ENCODE results near the gene PSME3IP1.

The PSME3IP1 gene

GRCh38 chr16:57143149-57143921 is 42.5 kb downstream of the PSME3IP1 start:
- no peak for DNase-seq (ENCODE audit: low read depth)

DNA sequence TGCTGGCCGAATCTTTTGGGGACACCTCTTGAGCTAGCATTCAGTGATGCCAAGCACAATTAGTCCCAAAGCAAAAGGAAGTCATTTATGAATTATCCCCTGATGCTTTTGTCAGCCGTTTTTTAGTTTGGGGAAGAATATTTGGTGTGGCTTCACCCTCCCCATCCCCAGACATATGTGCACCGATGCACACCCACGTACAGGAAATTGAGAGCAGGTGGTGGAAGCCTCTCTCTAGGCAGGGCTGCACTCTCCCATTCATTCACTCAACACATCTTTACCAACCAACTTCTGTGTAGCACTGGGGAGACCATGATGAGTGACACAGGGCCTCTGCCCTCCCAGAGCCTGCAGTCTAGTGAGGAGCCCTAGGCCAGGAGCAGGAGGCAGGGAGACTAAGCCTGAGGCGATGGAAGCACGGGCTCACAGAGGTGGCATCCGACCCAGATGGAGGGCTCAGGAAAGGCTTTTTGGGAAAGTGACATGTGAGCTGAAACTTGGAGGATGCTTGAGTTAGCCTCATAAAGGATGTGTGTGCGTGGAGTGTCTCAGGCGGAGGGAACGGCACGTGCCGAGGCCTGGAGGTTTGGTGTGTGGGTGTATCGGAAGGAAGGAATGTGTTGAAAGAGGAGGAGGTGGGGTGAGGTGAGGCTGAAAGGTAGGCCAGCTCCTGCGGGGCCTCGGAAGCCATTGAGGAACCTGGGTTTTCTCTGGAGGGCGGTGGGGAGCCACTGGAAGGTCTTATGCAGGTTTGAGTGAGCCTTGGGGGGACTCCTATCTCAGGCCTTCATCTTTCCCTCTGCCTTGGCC is 43.8 kb downstream of the PSME3IP1 start:
- DNase-seq (ENCODE audit: low read depth): no peak

- no peak for DNase-seq (ENCODE audit: low read depth)
Observed at GRCh38 chr16:57140931-57141668, 44.7 kb downstream of the PSME3IP1 start.

- no peak for DNase-seq (ENCODE audit: low read depth)
Observed at GRCh38 chr16:57138281-57138935, 47.4 kb downstream of the PSME3IP1 start.

GRCh38 chr16:57137566-57138273 is 48.1 kb downstream of the PSME3IP1 start:
- DNase-seq (ENCODE audit: low read depth): no peak

GRCh38 chr16:57137043-57137442 is 48.8 kb downstream of the PSME3IP1 start:
- no peak for DNase-seq (ENCODE audit: low read depth)

GRCh38 chr16:57134982-57135381 is 50.9 kb downstream of the PSME3IP1 start:
- DNase-seq (ENCODE audit: low read depth): no peak

DNA sequence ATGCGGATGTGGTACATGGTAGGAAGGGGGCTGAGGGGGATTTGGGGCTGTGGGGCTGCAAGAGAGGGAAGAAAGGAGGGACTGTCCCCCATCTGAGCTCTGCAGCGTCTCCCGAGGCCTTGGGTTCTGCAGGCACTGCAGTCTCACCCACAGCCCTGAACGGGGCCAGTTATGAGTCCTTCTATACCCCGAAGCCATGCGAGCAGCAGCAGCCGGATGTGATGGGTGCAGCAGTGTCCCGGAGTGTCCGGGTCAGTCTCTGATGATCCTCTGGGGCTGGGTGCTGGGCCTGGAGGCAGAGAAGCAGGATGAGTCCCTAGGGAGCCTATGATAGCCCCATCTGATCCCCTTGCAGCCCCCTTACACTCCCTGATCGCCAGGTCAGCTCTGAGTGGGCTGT is 52.0 kb downstream of the PSME3IP1 start:
- no peak for DNase-seq (ENCODE audit: low read depth)

- no peak for DNase-seq (ENCODE audit: low read depth)
Observed at GRCh38 chr16:57133031-57133430, 52.8 kb downstream of the PSME3IP1 start.

DNA sequence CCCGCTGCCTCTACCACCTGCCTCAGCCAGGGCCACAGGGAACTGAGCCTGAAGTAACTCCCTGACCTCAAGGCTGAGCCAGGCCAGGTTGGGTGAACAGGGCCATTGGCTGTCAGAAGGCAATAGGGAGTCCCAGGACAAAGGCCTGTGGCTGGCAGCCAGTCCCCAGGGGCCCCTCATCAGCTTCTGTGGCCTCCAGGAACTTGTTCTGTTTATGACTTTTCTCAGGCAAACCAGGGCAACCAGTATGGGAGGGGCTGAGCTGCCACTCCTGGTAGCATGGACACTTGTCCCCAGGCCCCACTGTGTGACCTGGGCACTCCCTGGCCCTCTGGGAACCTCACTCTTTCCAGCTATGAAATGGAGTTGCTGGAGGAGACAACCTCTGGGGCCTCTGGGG is 53.4 kb downstream of the PSME3IP1 start:
- no peak for DNase-seq (ENCODE audit: low read depth)

DNA sequence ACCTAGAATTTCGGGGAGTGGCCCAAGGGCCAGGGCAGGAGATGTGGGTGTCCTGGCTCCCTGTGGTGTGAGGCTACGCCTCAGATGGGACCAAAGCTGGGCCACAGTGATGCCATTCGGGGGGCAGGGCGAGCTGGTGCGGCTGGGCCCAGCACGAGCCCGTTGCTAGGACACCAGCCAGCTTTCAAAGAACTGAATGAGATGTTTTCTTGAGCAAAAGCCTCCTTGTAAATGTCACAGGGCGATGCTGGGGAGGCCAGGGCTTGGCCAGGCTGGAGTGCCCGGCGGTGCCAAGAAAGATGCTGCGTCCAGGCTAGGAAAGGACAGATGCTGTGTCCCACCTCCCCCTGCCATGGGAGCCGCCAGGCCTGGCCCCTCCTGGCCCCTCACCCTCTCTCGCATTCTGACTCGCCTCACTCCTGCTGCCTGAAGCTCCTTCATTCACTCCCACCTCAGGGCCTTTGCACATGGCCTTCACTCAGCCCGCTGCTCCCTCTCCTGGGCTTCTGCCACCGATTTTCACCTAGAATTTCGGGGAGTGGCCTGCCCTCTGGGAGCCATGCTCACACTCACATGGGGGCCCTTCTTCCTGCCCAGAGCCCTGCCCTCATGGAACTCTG is 54.4 kb downstream of the PSME3IP1 start:
- DNase-seq (ENCODE audit: low read depth): no peak

DNA sequence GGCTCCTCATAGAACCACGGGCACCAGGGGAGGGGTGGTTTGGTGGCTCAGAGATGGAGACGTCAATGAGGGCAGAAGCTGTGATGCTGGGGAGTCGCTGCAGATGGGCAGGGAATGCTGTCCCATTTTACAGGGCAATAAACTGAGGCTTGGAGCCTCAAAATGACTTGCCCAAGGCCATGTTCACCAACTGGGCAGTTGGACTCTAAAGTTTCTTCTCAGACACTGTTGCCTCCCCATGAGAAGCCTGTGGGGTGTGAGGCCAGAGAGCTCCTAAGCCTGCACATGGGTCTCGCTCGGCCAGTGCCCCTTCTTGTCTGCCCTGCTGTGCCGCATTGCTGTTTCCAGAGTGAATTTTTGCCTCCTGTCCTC is 54.9 kb downstream of the PSME3IP1 start:
- DNase-seq (ENCODE audit: low read depth): no peak

GRCh38 chr16:57128771-57129389 is 57.0 kb downstream of the PSME3IP1 start:
- DNase-seq (ENCODE audit: low read depth): no peak

DNA sequence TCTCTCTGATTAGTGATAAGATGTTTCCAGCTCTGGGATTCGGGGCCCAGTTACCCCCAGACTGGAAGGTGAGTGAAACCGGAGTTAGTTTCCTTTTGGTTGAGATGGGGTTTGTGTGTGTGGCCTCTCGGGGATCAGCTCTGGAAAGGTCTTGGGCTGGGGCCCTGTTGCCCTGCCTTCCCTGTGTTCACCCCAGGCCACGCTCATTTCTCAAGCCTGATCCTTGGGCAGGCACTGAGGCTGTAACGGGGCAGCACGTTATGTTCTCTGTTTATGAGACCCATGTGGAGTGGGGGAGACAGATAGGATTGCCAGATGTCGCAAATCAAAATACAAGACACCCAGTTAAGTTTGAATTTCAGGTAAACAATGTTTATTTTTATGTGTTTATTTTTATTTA is 58.0 kb downstream of the PSME3IP1 start:
- no peak for DNase-seq (ENCODE audit: low read depth)

DNA sequence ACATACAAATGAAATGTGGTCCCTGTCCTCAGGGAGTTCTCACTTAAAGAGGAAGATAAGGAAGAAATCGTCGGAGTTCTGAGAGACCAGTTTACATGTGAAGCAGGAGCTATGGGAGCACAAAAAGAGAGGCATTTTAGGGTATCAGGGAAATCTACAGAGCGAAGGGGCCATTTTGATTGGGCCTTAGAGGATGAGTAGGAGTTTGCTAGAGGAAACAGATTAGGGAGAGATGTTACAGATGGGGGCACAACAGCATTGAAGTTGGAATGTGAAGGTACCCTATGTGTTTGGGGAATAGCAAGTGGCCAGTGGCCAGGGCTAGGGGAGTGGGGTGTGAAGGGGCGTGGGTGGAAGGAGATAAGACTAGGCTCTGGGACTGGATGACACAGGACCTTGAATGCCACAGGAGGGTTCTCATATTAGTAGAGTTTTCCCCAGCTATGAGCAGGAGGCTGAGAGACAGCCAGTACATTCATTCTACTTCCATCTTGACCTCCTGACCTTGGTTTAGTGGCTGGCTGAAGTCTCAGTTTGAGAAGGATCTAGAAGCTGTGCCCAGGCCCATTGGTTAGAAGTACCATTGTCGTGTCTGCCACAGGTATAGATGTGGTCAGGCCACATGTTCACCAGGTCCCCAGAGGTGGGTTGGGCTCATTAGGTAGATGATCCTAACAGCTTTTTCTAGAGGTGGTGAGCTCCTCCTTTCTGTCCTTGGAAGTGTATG is 58.6 kb downstream of the PSME3IP1 start:
- DNase-seq (ENCODE audit: low read depth): no peak

GRCh38 chr16:57126411-57126810 is 59.4 kb downstream of the PSME3IP1 start:
- DNase-seq (ENCODE audit: low read depth): no peak

DNA sequence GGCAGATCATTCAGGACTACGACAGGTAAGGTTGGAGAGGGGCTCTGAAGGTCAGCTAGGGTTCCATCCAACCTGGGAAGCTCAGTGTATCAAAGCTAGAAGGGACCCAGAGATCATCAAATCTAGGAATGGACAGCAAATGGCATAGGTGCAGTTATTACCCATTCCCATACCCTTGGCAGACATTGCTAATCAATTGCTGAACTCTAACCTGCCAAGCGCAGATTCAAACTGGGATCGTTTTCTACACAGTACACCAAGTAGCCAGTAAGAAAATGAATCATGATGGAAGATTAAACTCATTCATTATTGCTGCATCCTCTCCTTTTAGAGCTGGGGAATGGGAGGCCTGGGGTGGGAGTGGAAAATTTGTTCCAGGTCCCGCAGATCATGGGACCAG is 59.9 kb downstream of the PSME3IP1 start:
- no peak for DNase-seq (ENCODE audit: low read depth)

- no peak for DNase-seq (ENCODE audit: low read depth)
Observed at GRCh38 chr16:57125376-57125775, 60.5 kb downstream of the PSME3IP1 start.

GRCh38 chr16:57123974-57124674 is 61.7 kb downstream of the PSME3IP1 start:
- DNase-seq (ENCODE audit: low read depth): no peak

Measured in CMK (cell line).